Neutrophil (primary cell): ENCODE data around the gene DEPDC5.

Source experiments
- H3K27ac ChIP-seq: fragments of 200-600 bp; sonication (generic); 2 replicates; pipeline ENCODE4 v1.5.1; 2016; ENCODE audit warnings: mild to moderate bottlenecking, moderate library complexity
- H3K27me3 ChIP-seq: fragments of 200-600 bp; sonication (generic); 2 replicates; pipeline ENCODE4 v1.6.0; 2016; ENCODE audit warnings: mild to moderate bottlenecking
- H3K36me3 ChIP-seq: fragments of 200-600 bp; sonication (generic); 2 replicates; pipeline ENCODE4 v1.5.1; 2017
- H3K4me1 ChIP-seq, 2 experiments: fragments of 200-600 bp in 1 of 2; sonication (generic) in 1 of 2; 1 replicate in 1 of 2; 2 replicates in 1 of 2; pipeline versions ENCODE4 v1.5.1 to v1.6.1; 2013 to 2016; ENCODE audit warnings: low read depth in 1 of 2, low read length in 1 of 2, mild to moderate bottlenecking in 1 of 2, moderate library complexity in 1 of 2; ENCODE audit not compliant: control insufficient read depth in 1 of 2, insufficient read depth in 1 of 2
- H3K4me3 ChIP-seq, 2 experiments: fragments of 200-600 bp in 1 of 2; sonication (generic) in 1 of 2; 1 replicate in 1 of 2; 2 replicates in 1 of 2; pipeline ENCODE4 v1.5.1; 2013 to 2016; ENCODE audit warnings: low read depth in 1 of 2, low read length in 1 of 2, mild to moderate bottlenecking in 1 of 2, moderate library complexity in 1 of 2
- H3K9me3 ChIP-seq: fragments of 200-600 bp; sonication (generic); 2 replicates; pipeline ENCODE4 v1.5.1; 2016
- TF ChIP-seq, protein P1 (sequence below): fragments of 200-600 bp; sonication (generic); IDR thresholded peaks from 2 replicates; pipeline ENCODE4 v1.5.1; 2016; ENCODE audit warnings: antibody characterized with exemption

DEPDC5 gene

GRCh38 chr22:31943206-31943977, 189.6 kb downstream of the DEPDC5 start:
- Histone ChIP-seq H3K27me3 (no peaks in the 10 kb centered on the region), H3K4me3 (peak overlapping the region; percentile 69 to 84), H3K36me3 (no peaks in the 10 kb centered on the region), H3K4me1 (peaks cover 48 to 53% of the 10 kb centered on the region in 2 experiments), H3K9me3 (no peaks in the 10 kb centered on the region), H3K27ac (peak overlapping the region; percentile 89)
- TF ChIP-seq, protein P1, sequence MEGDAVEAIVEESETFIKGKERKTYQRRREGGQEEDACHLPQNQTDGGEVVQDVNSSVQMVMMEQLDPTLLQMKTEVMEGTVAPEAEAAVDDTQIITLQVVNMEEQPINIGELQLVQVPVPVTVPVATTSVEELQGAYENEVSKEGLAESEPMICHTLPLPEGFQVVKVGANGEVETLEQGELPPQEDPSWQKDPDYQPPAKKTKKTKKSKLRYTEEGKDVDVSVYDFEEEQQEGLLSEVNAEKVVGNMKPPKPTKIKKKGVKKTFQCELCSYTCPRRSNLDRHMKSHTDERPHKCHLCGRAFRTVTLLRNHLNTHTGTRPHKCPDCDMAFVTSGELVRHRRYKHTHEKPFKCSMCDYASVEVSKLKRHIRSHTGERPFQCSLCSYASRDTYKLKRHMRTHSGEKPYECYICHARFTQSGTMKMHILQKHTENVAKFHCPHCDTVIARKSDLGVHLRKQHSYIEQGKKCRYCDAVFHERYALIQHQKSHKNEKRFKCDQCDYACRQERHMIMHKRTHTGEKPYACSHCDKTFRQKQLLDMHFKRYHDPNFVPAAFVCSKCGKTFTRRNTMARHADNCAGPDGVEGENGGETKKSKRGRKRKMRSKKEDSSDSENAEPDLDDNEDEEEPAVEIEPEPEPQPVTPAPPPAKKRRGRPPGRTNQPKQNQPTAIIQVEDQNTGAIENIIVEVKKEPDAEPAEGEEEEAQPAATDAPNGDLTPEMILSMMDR, result no peak

GRCh38 chr22:31943978-31944699, 190.3 kb downstream of the DEPDC5 start, which contains the start of gene YWHAH:
Gene YWHAH, plus strand, starts transcription at chr22:31944535. Its CDS starts 199 bp downstream, at chr22:31944734.
- Histone ChIP-seq H3K4me3 (peak within 1 kb of the TSS; percentile 69 to 84), H3K36me3 (peaks cover under 1% of the 10 kb centered on the region), H3K4me1 (peaks cover 48 to 56% of the 10 kb centered on the region in 2 experiments), H3K9me3 (no peaks in the 10 kb centered on the region), H3K27me3 (no peaks in the 10 kb centered on the region), H3K27ac (peak within 1 kb of the TSS; percentile 89)
- TF ChIP-seq, protein P1, result no peak

- peaks cover 6% of the 10 kb centered on the region for H3K36me3 ChIP-seq
- TF ChIP-seq, protein P1, result peak; percentile 15
- H3K9me3 ChIP-seq, result no peaks in the 10 kb centered on the region
- H3K27ac ChIP-seq, result peak overlapping the region; percentile 89
- H3K4me3 ChIP-seq, result peak overlapping the region; percentile 69 to 84
- H3K4me1 ChIP-seq, result peaks cover 48 to 56% of the 10 kb centered on the region in 2 experiments
- no peaks in the 10 kb centered on the region for H3K27me3 ChIP-seq
Measured at GRCh38 chr22:31944700-31945442, 191.1 kb downstream of the DEPDC5 start.

DNA sequence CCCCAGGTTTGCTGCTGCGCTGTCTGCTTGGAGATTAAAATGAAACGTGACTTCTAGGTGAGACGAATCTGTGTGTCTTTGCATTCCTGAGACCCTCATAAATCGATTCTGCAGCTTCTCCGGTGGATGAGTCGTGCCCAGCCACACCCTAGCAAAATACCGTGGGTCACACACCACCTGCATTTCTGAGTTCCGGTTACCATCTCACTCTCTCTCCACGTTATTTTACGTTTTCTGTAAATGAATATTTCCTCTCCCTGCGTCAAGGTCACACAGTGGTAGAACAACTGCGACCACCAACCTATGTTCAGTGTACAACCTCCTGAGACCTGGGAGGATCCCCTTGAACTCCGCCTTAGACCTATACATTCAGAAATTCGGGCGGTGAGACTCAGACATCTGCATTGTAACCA, 191.6 kb downstream of the DEPDC5 start:
- H3K9me3 ChIP-seq, result no peaks in the 10 kb centered on the region
- peak overlapping the region; percentile 89 for H3K27ac ChIP-seq
- TF ChIP-seq, protein P1, result no peak
- H3K4me3 ChIP-seq, result peak overlapping the region; percentile 69 to 84
- H3K36me3 ChIP-seq, result peaks cover 10% of the 10 kb centered on the region
- no peaks in the 10 kb centered on the region for H3K27me3 ChIP-seq
- peaks cover 48 to 56% of the 10 kb centered on the region in 2 experiments for H3K4me1 ChIP-seq

DNA sequence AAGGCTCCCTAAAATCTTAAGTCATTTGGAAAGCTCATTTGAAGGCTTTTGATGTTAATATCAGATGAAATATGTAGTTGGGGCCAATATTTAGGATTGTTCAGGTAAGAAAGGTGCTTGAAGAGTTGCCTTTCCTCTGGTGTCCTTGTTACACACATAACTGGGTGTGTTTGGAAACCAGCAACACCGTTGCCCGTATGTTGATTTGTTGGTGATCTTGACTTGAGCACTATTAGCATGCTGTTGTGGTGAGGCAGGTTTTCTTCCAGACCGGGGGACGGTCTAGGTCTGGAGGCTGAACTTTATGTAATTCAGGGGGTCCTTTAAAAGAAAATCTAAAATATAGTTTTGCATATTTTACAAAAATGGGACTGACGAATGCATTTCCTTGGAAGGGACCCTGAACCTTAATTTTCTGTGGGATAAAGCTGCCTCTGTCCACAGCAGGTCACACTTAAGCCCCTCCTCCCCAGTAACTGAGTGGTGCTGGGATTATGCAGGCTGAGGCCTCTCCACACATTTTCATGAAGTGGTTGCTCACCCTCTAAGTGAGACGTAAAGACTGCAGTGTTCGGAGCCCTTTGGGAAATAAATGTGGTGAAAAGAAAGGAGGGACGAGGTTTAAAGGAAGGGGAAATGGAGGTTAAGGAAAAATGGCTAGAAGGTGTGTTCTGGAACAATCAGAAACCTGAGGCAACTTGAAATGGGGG, 192.3 kb downstream of the DEPDC5 start:
- TF ChIP-seq, protein P1, result no peak
- H3K27me3 ChIP-seq, result no peaks in the 10 kb centered on the region
- peak overlapping the region; percentile 69 to 84 for H3K4me3 ChIP-seq
- H3K4me1 ChIP-seq, result peaks cover 50 to 62% of the 10 kb centered on the region in 2 experiments
- peak overlapping the region; percentile 89 for H3K27ac ChIP-seq
- no peaks in the 10 kb centered on the region for H3K9me3 ChIP-seq
- peaks cover 16% of the 10 kb centered on the region for H3K36me3 ChIP-seq
